Lower lobe of right lung (tissue), 2 donors: ENCODE measurements around the gene CHCT1. TPM values are rescaled to one million over a fixed set of nuclear protein-coding genes. Genes with fewer than 3 reads are reported as not detected.

Experiments
- ATAC-seq, 2 donors: fragments of 200-7000 bp; cut with Tn5 transposase; one replicate each; pipeline ENCODE4 v1.9.1; 2020 to 2022; ENCODE audit warnings: mild to moderate bottlenecking in 2 of 2, moderate library complexity in 2 of 2
- DNase-seq: peaks from one replicate; pipeline ENCODE4 v3.0.0-alpha.2; 2020
- H3K27ac ChIP-seq: fragments of 200-600 bp; one replicate; pipeline ENCODE4 v1.8.0; 2022
- H3K27me3 ChIP-seq: fragments of 200-600 bp; one replicate; pipeline ENCODE4 v1.8.0; 2022; ENCODE audit warnings: low read depth
- H3K36me3 ChIP-seq: fragments of 200-600 bp; one replicate; pipeline ENCODE4 v1.8.0; 2022; ENCODE audit warnings: mild to moderate bottlenecking
- H3K4me1 ChIP-seq: fragments of 200-600 bp; one replicate; pipeline ENCODE4 v1.8.0; 2022
- H3K4me3 ChIP-seq: fragments of 200-600 bp; one replicate; pipeline ENCODE4 v1.8.0; 2022; ENCODE audit warnings: mild to moderate bottlenecking
- H3K9me3 ChIP-seq: fragments of 200-600 bp; one replicate; pipeline ENCODE4 v1.8.0; 2022
- intact Hi-C: fragments of 100-400 bp; cut with DNase I; formaldehyde crosslinking; loops from one replicate; pipeline ENCODE4 v1.11.0; 2022
- total RNA-seq: library from RNA; stranded (reverse); fragmentation: NEBNext Ultra II Directional; extraction: Animal tissue kit (Norgen Biotek cat#: 25700); gene quantifications from one replicate; pipeline ENCODE4 v1.2.1, GENCODE V29; 2021
- TF ChIP-seq, protein P1 (sequence below): fragments of 200-600 bp; IDR thresholded peaks from one replicate; pipeline ENCODE4 v1.8.0; 2022; ENCODE audit warnings: antibody characterized with exemption, mild to moderate bottlenecking
- donor health status: DM: no; HTN: yes; CAD: no; lungs with severe emphysema.

Gene CHCT1
- total RNA-seq, 1 donor from 2014 or later = not detected

DNA sequence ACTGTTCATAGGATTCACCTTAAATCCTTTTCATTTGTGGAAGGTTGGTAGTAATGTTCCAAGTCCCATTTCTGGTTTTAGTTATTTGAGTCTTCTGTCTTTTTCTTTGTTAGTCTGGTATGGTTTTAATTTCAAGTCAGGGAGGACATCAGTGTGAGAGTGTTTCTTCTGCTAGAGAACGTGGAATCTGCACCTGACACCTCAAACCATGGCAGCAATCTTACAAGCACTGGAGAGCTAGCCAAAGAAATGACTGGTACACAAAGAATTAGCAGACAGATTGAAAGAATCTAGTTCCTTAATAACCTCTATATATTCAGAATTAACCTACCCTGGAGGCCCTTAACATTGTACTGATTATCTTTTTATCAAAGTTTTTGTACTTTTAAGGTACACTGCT is 50.2 kb downstream of the CHCT1 start:
- Histone ChIP-seq H3K4me1 (peaks cover 23% of the 10 kb centered on the region), H3K36me3 (peaks cover 39% of the 10 kb centered on the region), H3K9me3 (no peaks in the 10 kb centered on the region), H3K27me3 (no peaks in the 10 kb centered on the region), H3K27ac (no peak overlapping the region), H3K4me3 (no peak overlapping the region)
- intact Hi-C loops = no loop called here
- TF ChIP-seq, protein P1, sequence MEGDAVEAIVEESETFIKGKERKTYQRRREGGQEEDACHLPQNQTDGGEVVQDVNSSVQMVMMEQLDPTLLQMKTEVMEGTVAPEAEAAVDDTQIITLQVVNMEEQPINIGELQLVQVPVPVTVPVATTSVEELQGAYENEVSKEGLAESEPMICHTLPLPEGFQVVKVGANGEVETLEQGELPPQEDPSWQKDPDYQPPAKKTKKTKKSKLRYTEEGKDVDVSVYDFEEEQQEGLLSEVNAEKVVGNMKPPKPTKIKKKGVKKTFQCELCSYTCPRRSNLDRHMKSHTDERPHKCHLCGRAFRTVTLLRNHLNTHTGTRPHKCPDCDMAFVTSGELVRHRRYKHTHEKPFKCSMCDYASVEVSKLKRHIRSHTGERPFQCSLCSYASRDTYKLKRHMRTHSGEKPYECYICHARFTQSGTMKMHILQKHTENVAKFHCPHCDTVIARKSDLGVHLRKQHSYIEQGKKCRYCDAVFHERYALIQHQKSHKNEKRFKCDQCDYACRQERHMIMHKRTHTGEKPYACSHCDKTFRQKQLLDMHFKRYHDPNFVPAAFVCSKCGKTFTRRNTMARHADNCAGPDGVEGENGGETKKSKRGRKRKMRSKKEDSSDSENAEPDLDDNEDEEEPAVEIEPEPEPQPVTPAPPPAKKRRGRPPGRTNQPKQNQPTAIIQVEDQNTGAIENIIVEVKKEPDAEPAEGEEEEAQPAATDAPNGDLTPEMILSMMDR = no peak
- no peak for DNase-seq
- ATAC-seq = no peak

DNA sequence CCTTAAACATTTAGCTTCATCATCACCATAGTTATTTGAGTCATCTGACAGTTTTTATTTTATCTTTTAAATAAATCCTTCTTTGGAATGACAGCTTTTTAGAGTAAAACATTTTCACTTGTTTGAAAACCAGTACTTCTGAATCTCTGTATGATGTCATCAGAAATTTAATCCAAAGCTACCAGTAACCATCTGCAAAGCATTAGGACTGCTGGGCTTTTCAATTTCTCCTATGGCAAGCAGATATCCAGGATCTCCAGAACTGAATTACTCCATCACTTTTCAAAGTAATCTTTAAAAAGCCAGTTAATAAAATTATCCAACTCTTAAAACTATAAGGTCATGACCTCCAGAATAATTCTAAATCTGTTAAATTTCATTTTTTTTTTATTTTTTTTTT is 51.5 kb downstream of the CHCT1 start:
- Histone ChIP-seq H3K27ac (no peak overlapping the region), H3K4me1 (peaks cover 14% of the 10 kb centered on the region), H3K27me3 (no peaks in the 10 kb centered on the region), H3K9me3 (no peaks in the 10 kb centered on the region), H3K4me3 (no peak overlapping the region), H3K36me3 (peaks cover 38% of the 10 kb centered on the region)
- intact Hi-C loops = no loop called here
- DNase-seq (no peak), ATAC-seq (no peak)
- TF ChIP-seq, protein P1 = no peak

Other genes with a start within 250 kb of the CHCT1 start
- 68.9 TPM for gene USP32, start 30.4 kb upstream of the CHCT1 start, total RNA-seq
- gene APPBP2, start 103.8 kb downstream of the CHCT1 start, total RNA-seq = 49.4 TPM
- 21.3 TPM for gene PPM1D, start 177.7 kb downstream of the CHCT1 start, total RNA-seq